ENCODE measurements around the gene IQGAP1. TPM values are rescaled to one million over a fixed set of nuclear protein-coding genes. Genes with fewer than 3 reads are reported as not detected.
"Not testable (repeated sequence)": the region's sequence is repeated elsewhere in the genome, so short reads cannot be mapped to it uniquely, and the experiment has no call there.

The IQGAP1 gene
- total and polyA plus RNA-seq, 2 of the 13 experiments (the other 11 are each of a cell fraction or from before 2014, with no cell fraction given), result 29.5 to 37.9 TPM

GRCh38 chr15:90510781-90511180 lies 122.7 kb downstream of the IQGAP1 start:
- CTCF ChIA-PET (ENCODE audit: low intra/inter-chr PET ratio, low total read pairs); BruUV-seq (replicated peaks); H3K4me3 ChIP-seq (replicated peaks in 1 of 3; ENCODE audit: insufficient read depth in 1 of 3, low read depth in 2 of 3, low read length in 3 of 3); intact Hi-C loops (cut with micrococcal nuclease; ENCODE audit: unreplicated experiment); H2AFZ ChIP-seq (ENCODE audit: low read length); POLR2A ChIA-PET; FAIRE-seq; H4K20me1 ChIP-seq (ENCODE audit: insufficient read depth, low read length); H3K36me3 ChIP-seq (replicated peaks in 1 of 2; ENCODE audit: control insufficient read depth in 1 of 2, insufficient read depth in 2 of 2, low read length in 2 of 2); H3K9ac ChIP-seq (ENCODE audit: insufficient read depth, low read depth, low read length); DNase-seq (ENCODE audit: low spot score); ATAC-seq; H3K27ac ChIP-seq (ENCODE audit: extremely low read length, insufficient read depth, low read length); H3K4me2 ChIP-seq (ENCODE audit: low read depth, low read length); H3K27me3 ChIP-seq (ENCODE audit: control insufficient read depth in 1 of 2, insufficient read depth in 2 of 2, low read length in 2 of 2); H3K79me2 ChIP-seq (ENCODE audit: insufficient read depth, low read length); H3K4me1 ChIP-seq (ENCODE audit: insufficient read depth, low read length); in situ Hi-C loops (cut with HindIII; ENCODE audit: extremely low pct_ligation_motif_present, low pct_unique_long_range_greater_than_20kb): not testable (repeated sequence)
- peaks cover 14% of the 10 kb centered on the region; the same call in 1 of the 2 replicates for H3K9me3 ChIP-seq (ENCODE audit: low read length)
- WGBS (ENCODE audit: low lambda C conversion rate), result 95% methylated on average over 6 of the region's 29 CpGs

GRCh38 chr15:90511211-90511618 lies 123.2 kb downstream of the IQGAP1 start:
- H3K9me3 ChIP-seq (ENCODE audit: low read length), result peaks cover 14% of the 10 kb centered on the region; the same call in 1 of the 2 replicates
- H4K20me1 ChIP-seq (ENCODE audit: insufficient read depth, low read length); POLR2A ChIA-PET; H3K9ac ChIP-seq (ENCODE audit: insufficient read depth, low read depth, low read length); H3K79me2 ChIP-seq (ENCODE audit: insufficient read depth, low read length); in situ Hi-C loops (cut with HindIII; ENCODE audit: extremely low pct_ligation_motif_present, low pct_unique_long_range_greater_than_20kb); H3K4me1 ChIP-seq (ENCODE audit: insufficient read depth, low read length); FAIRE-seq; ATAC-seq; intact Hi-C loops (cut with micrococcal nuclease; ENCODE audit: unreplicated experiment); DNase-seq (ENCODE audit: low spot score); H3K36me3 ChIP-seq (replicated peaks in 1 of 2; ENCODE audit: control insufficient read depth in 1 of 2, insufficient read depth in 2 of 2, low read length in 2 of 2); BruUV-seq (replicated peaks); CTCF ChIA-PET (ENCODE audit: low intra/inter-chr PET ratio, low total read pairs); H3K27me3 ChIP-seq (ENCODE audit: control insufficient read depth in 1 of 2, insufficient read depth in 2 of 2, low read length in 2 of 2); H3K4me3 ChIP-seq (replicated peaks in 1 of 3; ENCODE audit: insufficient read depth in 1 of 3, low read depth in 2 of 3, low read length in 3 of 3); H3K4me2 ChIP-seq (ENCODE audit: low read depth, low read length); H2AFZ ChIP-seq (ENCODE audit: low read length); H3K27ac ChIP-seq (ENCODE audit: extremely low read length, insufficient read depth, low read length): not testable (repeated sequence)
- WGBS (ENCODE audit: low lambda C conversion rate), result 18% methylated on average over 6 of the region's 13 CpGs

- no peak for DNase-seq (ENCODE audit: low spot score)
- intact Hi-C loops (cut with micrococcal nuclease; ENCODE audit: unreplicated experiment) (no loop called here), in situ Hi-C loops (cut with HindIII; ENCODE audit: extremely low pct_ligation_motif_present, low pct_unique_long_range_greater_than_20kb) (no loop called here)
- H3K79me2 ChIP-seq (ENCODE audit: insufficient read depth, low read length), result no peaks in the 10 kb centered on the region
- POLR2A ChIA-PET, result no interaction called here
- no peaks in the 10 kb centered on the region for H3K4me1 ChIP-seq (ENCODE audit: insufficient read depth, low read length)
- H3K9ac ChIP-seq (ENCODE audit: insufficient read depth, low read depth, low read length), result no peak overlapping the region
- no peak overlapping the region for H3K4me2 ChIP-seq (ENCODE audit: low read depth, low read length)
- H3K27me3 ChIP-seq (ENCODE audit: control insufficient read depth in 1 of 2, insufficient read depth in 2 of 2, low read length in 2 of 2), result no peaks in the 10 kb centered on the region
- CTCF ChIA-PET (ENCODE audit: low intra/inter-chr PET ratio, low total read pairs), result no interaction called here
- no peak for FAIRE-seq
- WGBS (ENCODE audit: low lambda C conversion rate), result 42% methylated on average over 2 of the region's 2 CpGs
- H3K9me3 ChIP-seq (ENCODE audit: low read length), result peaks cover 14% of the 10 kb centered on the region; the same call in 1 of the 2 replicates
- no peak for ATAC-seq
- H3K27ac ChIP-seq (ENCODE audit: extremely low read length, insufficient read depth, low read length), result no peak overlapping the region
- no peaks in the 10 kb centered on the region for H3K36me3 ChIP-seq (replicated peaks in 1 of 2; ENCODE audit: control insufficient read depth in 1 of 2, insufficient read depth in 2 of 2, low read length in 2 of 2)
- H2AFZ ChIP-seq (ENCODE audit: low read length), result no peak overlapping the region
- no peaks in the 10 kb centered on the region for H4K20me1 ChIP-seq (ENCODE audit: insufficient read depth, low read length)
- no peak overlapping the region for H3K4me3 ChIP-seq (replicated peaks in 1 of 3; ENCODE audit: insufficient read depth in 1 of 3, low read depth in 2 of 3, low read length in 3 of 3)
- BruUV-seq (replicated peaks), result no TSS peak
- TF ChIP-seq ZNF230 (CRISPR knock-in tag; IDR thresholded peaks at IDR 0.05), result no peak
- no peak for TF ChIP-seq ARNT2 (CRISPR knock-in tag; IDR thresholded peaks at IDR 0.05; ENCODE audit: low read depth)
- TF ChIP-seq HMGXB4 (CRISPR knock-in tag; IDR thresholded peaks at IDR 0.05; ENCODE audit: borderline replicate concordance in 1 of 2, low read depth in 1 of 2), result no peak
- no peak for TF ChIP-seq SMC3 (IDR thresholded peaks at IDR 0.05; ENCODE audit: low read length)
- no peak for TF ChIP-seq MYNN (CRISPR knock-in tag; IDR thresholded peaks at IDR 0.05; ENCODE audit: low read depth)
- TF ChIP-seq ZNF792 (CRISPR knock-in tag; IDR thresholded peaks at IDR 0.05), result no peak
- no peak for TF ChIP-seq CHD2 (IDR thresholded peaks at IDR 0.05; ENCODE audit: low read depth, low read length)
- TF ChIP-seq ZNF724P (CRISPR knock-in tag; IDR thresholded peaks at IDR 0.05; ENCODE audit: borderline replicate concordance), result no peak
- no peak for TF ChIP-seq SOX5 (CRISPR knock-in tag; IDR thresholded peaks at IDR 0.05; ENCODE audit: borderline replicate concordance)
- no peak for TF ChIP-seq FIP1L1 (IDR thresholded peaks at IDR 0.05; ENCODE audit: borderline replicate concordance, insufficient read depth, low read depth, low read length)
- TF ChIP-seq SPEN (CRISPR knock-in tag; IDR thresholded peaks at IDR 0.05; ENCODE audit: low read depth), result no peak
- TF ChIP-seq TOPORS (CRISPR knock-in tag; IDR thresholded peaks at IDR 0.05), result no peak
Measured at GRCh38 chr15:90512276-90512675, 124.2 kb downstream of the IQGAP1 start.

Data from HepG2 (cell line).